Parathyroid adenoma (tissue), 2 donors: ENCODE results near the gene USP12.
"Not testable (repeated sequence)": the region's sequence is repeated elsewhere in the genome, so short reads cannot be mapped to it uniquely, and the experiment has no call there.

Experiments
- H2AFZ ChIP-seq: fragments of 300-600 bp; sonication (generic); one replicate; pipeline ENCODE4 v1.7.0; 2017; ENCODE audit warnings: antibody characterized with exemption, mild to moderate bottlenecking
- H3K27ac ChIP-seq: fragments of 300-600 bp; sonication (generic); one replicate; pipeline ENCODE4 v1.7.0; 2017
- H3K27me3 ChIP-seq: fragments of 300-600 bp; sonication (generic); one replicate; pipeline ENCODE4 v1.7.0; 2017; ENCODE audit warnings: low read length; ENCODE audit not compliant: control insufficient read depth, insufficient read depth
- H3K36me3 ChIP-seq: fragments of 300-600 bp; sonication (generic); one replicate; pipeline ENCODE4 v1.7.0; 2017; ENCODE audit warnings: low read length; ENCODE audit not compliant: control insufficient read depth, insufficient read depth
- H3K4me1 ChIP-seq: fragments of 300-600 bp; sonication (generic); one replicate; pipeline ENCODE4 v1.7.0; 2017; ENCODE audit warnings: control low read depth
- H3K4me2 ChIP-seq: fragments of 300-600 bp; sonication (generic); one replicate; pipeline ENCODE4 v1.7.0; 2017; ENCODE audit warnings: low read length
- H3K4me3 ChIP-seq: fragments of 300-600 bp; sonication (generic); one replicate; pipeline ENCODE4 v1.7.0; 2017; ENCODE audit warnings: low read depth, low read length
- H3K79me2 ChIP-seq: fragments of 300-600 bp; sonication (generic); one replicate; pipeline ENCODE4 v1.7.0; 2017; ENCODE audit warnings: control low read depth
- H3K9ac ChIP-seq: fragments of 300-600 bp; sonication (generic); one replicate; pipeline ENCODE4 v1.7.0; 2017; ENCODE audit warnings: mild to moderate bottlenecking
- H3K9me3 ChIP-seq: fragments of 300-600 bp; sonication (generic); one replicate; pipeline ENCODE4 v1.7.0; 2017; ENCODE audit warnings: low read length; ENCODE audit not compliant: control insufficient read depth
- CTCF ChIP-seq: fragments of 300-600 bp; sonication (generic); IDR thresholded peaks from one replicate; pipeline ENCODE4 v1.7.0; 2017; ENCODE audit warnings: antibody characterized with exemption, mild to moderate bottlenecking
- donor health status: primary hyperparathyroidism.

USP12 gene

GRCh38 chr13:27128825-27129627 lies 42.6 kb downstream of the USP12 start:
- Histone ChIP-seq H3K27ac (no peak overlapping the region), H2AFZ (no peak overlapping the region), H3K4me2 (no peak overlapping the region), H3K36me3 (no peaks in the 10 kb centered on the region), H3K79me2 (peaks cover 19% of the 10 kb centered on the region), H3K9me3 (no peaks in the 10 kb centered on the region), H3K4me3 (no peak overlapping the region), H3K4me1 (no peaks in the 10 kb centered on the region), H3K9ac (no peak overlapping the region), H3K27me3 (no peaks in the 10 kb centered on the region)
- TF ChIP-seq CTCF = no peak

DNA sequence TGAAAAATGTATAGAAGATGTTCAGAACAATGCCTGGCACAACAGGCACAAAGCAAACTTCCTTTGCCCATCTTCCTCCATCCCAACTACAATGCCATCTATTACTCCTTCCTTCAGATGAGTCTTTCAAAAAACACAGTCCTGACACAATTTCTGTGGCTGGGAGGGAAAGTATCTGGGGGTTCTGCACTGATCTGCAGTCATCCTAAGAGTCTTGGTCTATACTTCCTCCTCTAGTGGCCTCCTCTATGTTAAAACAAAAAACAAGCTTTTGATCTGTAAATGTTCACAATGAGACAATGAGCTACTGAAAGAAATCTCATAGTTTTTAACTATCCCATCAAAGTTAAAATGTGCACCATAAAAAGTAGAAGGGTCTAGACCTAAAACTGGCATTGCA lies 44.8 kb downstream of the USP12 start:
- Histone ChIP-seq H3K27me3 (no peaks in the 10 kb centered on the region), H3K27ac (no peak overlapping the region), H3K79me2 (peaks cover 9% of the 10 kb centered on the region), H3K4me1 (no peaks in the 10 kb centered on the region), H3K9me3 (no peaks in the 10 kb centered on the region), H3K4me3 (no peak overlapping the region), H3K4me2 (no peak overlapping the region), H2AFZ (no peak overlapping the region), H3K36me3 (no peaks in the 10 kb centered on the region), H3K9ac (no peak overlapping the region)
- TF ChIP-seq CTCF = no peak

GRCh38 chr13:27125357-27126282 lies 46.0 kb downstream of the USP12 start:
- Histone ChIP-seq H3K9me3 (no peaks in the 10 kb centered on the region), H3K9ac (no peak overlapping the region), H3K79me2 (peaks cover 6% of the 10 kb centered on the region), H3K4me2 (no peak overlapping the region), H3K36me3 (no peaks in the 10 kb centered on the region), H3K4me1 (no peaks in the 10 kb centered on the region), H2AFZ (no peak overlapping the region), H3K27ac (no peak overlapping the region), H3K4me3 (no peak overlapping the region), H3K27me3 (no peaks in the 10 kb centered on the region)
- no peak for TF ChIP-seq CTCF

DNA sequence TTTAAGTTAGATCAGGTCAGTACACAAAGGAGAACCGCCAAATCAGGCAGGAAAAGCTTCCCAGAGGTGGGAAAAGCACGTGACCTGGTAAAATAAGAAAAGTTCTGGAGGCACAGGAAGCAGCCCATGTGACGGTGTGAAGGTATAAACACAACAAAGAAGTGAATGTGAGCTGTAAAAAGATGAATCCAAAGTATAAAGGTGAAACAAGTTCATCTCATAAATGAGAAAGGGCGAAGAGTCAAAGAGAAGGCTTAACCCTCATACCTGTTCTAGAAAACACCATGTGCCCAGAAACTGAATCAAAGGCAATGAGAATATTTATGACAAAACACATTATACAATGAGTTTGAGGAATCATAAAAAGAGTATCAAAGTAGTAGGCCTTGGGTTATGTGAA lies 47.0 kb downstream of the USP12 start:
- no peak for TF ChIP-seq CTCF
- H3K27ac ChIP-seq = no peak overlapping the region
- peaks cover 6% of the 10 kb centered on the region for H3K79me2 ChIP-seq

GRCh38 chr13:27123445-27123844 lies 48.2 kb downstream of the USP12 start:
- not testable (repeated sequence) for H3K9me3 ChIP-seq, H3K9ac ChIP-seq, H2AFZ ChIP-seq, H3K4me3 ChIP-seq, H3K79me2 ChIP-seq, H3K36me3 ChIP-seq, H3K27ac ChIP-seq, H3K27me3 ChIP-seq, H3K4me2 ChIP-seq, H3K4me1 ChIP-seq

More for the DNA sequence above, 47.0 kb downstream of the USP12 start:
- no peaks in the 10 kb centered on the region for H3K4me1 ChIP-seq
- H3K36me3 ChIP-seq = no peaks in the 10 kb centered on the region
- H3K9me3 ChIP-seq = no peaks in the 10 kb centered on the region
- no peaks in the 10 kb centered on the region for H3K27me3 ChIP-seq
- H3K9ac ChIP-seq = no peak overlapping the region
- H2AFZ ChIP-seq = no peak overlapping the region
- no peak overlapping the region for H3K4me2 ChIP-seq
- H3K4me3 ChIP-seq = no peak overlapping the region
